IMR-90 (cell line): Measurements from ENCODE around the gene PNPLA5.

Experiments
- BHLHE40 ChIP-seq: fragments of 150-350 bp; IDR thresholded peaks from 2 replicates; pipeline ENCODE4 v1.6.1; 2016; ENCODE audit warnings: mild to moderate bottlenecking, low read depth, low read length
- CEBPB ChIP-seq: IDR thresholded peaks from 2 replicates; pipeline ENCODE4 v1.6.1; 2012; ENCODE audit warnings: low read depth, low read length, improper control_type of control experiment
- CHD1 ChIP-seq: IDR thresholded peaks from 2 replicates; pipeline ENCODE4 v1.6.1; 2012; ENCODE audit warnings: low read depth, low read length, improper control_type of control experiment
- CTCF ChIP-seq: conservative IDR thresholded peaks from 2 replicates; pipeline ENCODE4 v1.5.1; 2012; ENCODE audit warnings: mild to moderate bottlenecking, low read depth, low read length, improper control_type of control experiment
- ELK1 ChIP-seq: fragments of 150-350 bp; IDR thresholded peaks from 2 replicates; pipeline ENCODE4 v1.6.1; 2016; ENCODE audit warnings: low read depth, mild to moderate bottlenecking, low read length, moderate library complexity, borderline replicate concordance
- MAFK ChIP-seq: IDR thresholded peaks from 2 replicates; pipeline ENCODE4 v1.6.1; 2012; ENCODE audit warnings: low read depth, low read length, improper control_type of control experiment
- MXI1 ChIP-seq: IDR thresholded peaks from 2 replicates; pipeline ENCODE4 v1.6.1; 2012; ENCODE audit warnings: low read depth, mild to moderate bottlenecking, low read length, moderate library complexity, borderline replicate concordance
- POLR2A ChIP-seq: IDR thresholded peaks from 2 replicates; pipeline ENCODE4 v1.6.1; 2012; ENCODE audit warnings: mild to moderate bottlenecking, low read depth, low read length
- RAD21 ChIP-seq: IDR thresholded peaks from 2 replicates; pipeline ENCODE4 v1.6.1; 2012; ENCODE audit warnings: low read length, improper control_type of control experiment
- SMC3 ChIP-seq: fragments of 150-350 bp; IDR thresholded peaks from 2 replicates; pipeline ENCODE4 v1.6.1; 2016; ENCODE audit warnings: low read depth, mild to moderate bottlenecking, antibody characterized with exemption, low read length, moderate library complexity

- no peak for TF ChIP-seq CTCF
- no peak for TF ChIP-seq SMC3
- no peak for TF ChIP-seq MXI1
- TF ChIP-seq CHD1 = no peak
- no peak for TF ChIP-seq POLR2A
- TF ChIP-seq CEBPB = no peak
- no peak for TF ChIP-seq RAD21
- TF ChIP-seq MAFK = no peak
- no peak for TF ChIP-seq BHLHE40
- TF ChIP-seq ELK1 = no peak
These were observed 33.9 kb upstream of the PNPLA5 start for GRCh38 chr22:43925433-43926348.
